HUES6 (cell line): ENCODE results near the gene GRID1.
A peak's percentile ranks its signal among the peaks of the same experiment; 100 is the strongest.

ENCODE experiments used
- H3K27ac ChIP-seq: 2 replicates; pipeline ENCODE4 v1.7.0; 2013; ENCODE audit warnings: low read depth, mild to moderate bottlenecking, low read length, inconsistent platforms
- H3K27me3 ChIP-seq: 2 replicates; pipeline ENCODE4 v1.6.1; 2013; ENCODE audit warnings: low read length; ENCODE audit not compliant: control insufficient read depth, insufficient read depth
- H3K36me3 ChIP-seq: 2 replicates; pipeline ENCODE4 v1.6.1; 2013; ENCODE audit warnings: low read length; ENCODE audit not compliant: control insufficient read depth, insufficient read depth
- H3K4me1 ChIP-seq: 2 replicates; pipeline ENCODE4 v1.6.1; 2013; ENCODE audit warnings: low read length; ENCODE audit not compliant: control insufficient read depth, insufficient read depth
- H3K4me3 ChIP-seq: 2 replicates; pipeline ENCODE4 v1.5.1; 2013; ENCODE audit warnings: low read depth, low read length
- H3K9ac ChIP-seq: one replicate; pipeline ENCODE4 v1.6.1; 2013; ENCODE audit warnings: mild to moderate bottlenecking, low read length
- H3K9me3 ChIP-seq: 2 replicates; pipeline ENCODE4 v1.6.1; 2013; ENCODE audit warnings: low read depth, low read length; ENCODE audit not compliant: control insufficient read depth, insufficient read depth

Gene GRID1

DNA sequence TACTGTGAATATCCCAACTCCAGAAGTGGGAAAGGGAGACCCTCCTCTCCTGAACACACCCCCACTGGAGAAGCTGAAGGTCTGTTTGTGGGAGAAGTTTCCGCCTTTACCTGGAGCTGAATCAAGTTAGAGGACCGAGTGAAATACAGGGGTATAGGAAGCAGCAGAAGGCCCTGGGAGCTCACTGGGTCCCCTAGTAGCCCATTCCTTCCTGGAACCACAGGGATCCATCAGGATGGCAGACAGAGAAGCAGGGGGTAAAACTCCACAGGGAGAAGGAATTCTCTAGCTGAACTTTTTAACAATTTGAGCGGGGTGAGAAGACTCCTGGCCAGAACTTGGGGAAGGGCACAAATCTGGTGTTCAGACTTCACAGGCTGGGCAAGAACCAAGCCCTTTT is 275.8 kb downstream of the GRID1 start:
- no peak overlapping the region for H3K27ac ChIP-seq

DNA sequence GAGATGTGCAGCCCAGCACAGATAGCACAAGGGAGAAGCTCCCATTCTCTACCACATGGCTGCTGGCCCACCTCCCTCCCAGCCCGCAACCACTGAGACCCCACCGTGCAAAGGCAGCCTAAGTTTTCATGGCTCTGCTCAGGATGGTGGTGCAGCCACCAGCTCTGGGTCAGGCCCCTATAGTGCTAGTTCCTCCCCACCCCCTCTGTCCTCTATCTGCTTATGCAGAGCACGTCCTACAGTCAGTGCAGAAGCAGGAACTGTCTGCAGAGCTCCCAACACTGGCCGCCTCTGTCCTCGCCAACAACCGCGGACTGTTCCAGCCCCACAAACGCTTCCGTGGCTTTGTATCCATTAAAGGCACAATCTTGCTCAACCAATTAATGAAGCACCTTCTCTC is 278.9 kb downstream of the GRID1 start:
- no peak overlapping the region for H3K9ac ChIP-seq

More for the DNA sequence above, 275.8 kb downstream of the GRID1 start:
- Histone ChIP-seq H3K4me1 (peaks cover 9% of the 10 kb centered on the region; the same call in 1 of the 2 replicates), H3K36me3 (no peaks in the 10 kb centered on the region), H3K9ac (no peak overlapping the region), H3K27me3 (no peaks in the 10 kb centered on the region), H3K4me3 (no peak overlapping the region), H3K9me3 (no peaks in the 10 kb centered on the region)

DNA sequence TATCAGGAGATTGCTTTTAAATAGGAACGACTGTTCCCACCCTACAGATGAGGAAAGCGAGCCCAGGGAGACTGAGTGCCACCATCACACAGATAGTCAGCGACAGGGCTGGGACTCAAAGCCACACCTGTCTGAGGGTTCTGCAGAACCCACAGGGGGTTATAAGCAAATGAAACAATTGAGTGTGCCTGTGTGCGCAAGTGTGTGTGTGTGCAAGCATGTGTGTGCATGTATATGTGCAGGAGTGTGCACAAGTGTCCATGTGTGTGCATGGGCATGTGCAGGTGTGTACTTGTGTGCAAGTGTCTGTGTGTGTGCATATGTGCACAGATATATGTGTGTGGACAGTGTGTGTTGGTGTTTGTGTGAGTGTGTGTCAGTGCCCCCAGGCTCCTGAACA is 280.2 kb downstream of the GRID1 start:
- no peak overlapping the region for H3K4me3 ChIP-seq
- no peak overlapping the region for H3K9ac ChIP-seq
- H3K27me3 ChIP-seq = no peaks in the 10 kb centered on the region
- no peak overlapping the region for H3K27ac ChIP-seq
- no peaks in the 10 kb centered on the region for H3K36me3 ChIP-seq
- peaks cover 7% of the 10 kb centered on the region; the same call in 1 of the 2 replicates for H3K4me1 ChIP-seq
- no peaks in the 10 kb centered on the region for H3K9me3 ChIP-seq

More for the DNA sequence above, 278.9 kb downstream of the GRID1 start:
- Histone ChIP-seq H3K36me3 (no peaks in the 10 kb centered on the region), H3K27me3 (no peaks in the 10 kb centered on the region), H3K27ac (no peak overlapping the region), H3K4me3 (no peak overlapping the region), H3K9me3 (no peaks in the 10 kb centered on the region), H3K4me1 (peaks cover 9% of the 10 kb centered on the region; the same call in 1 of the 2 replicates)

GRCh38 chr10:86085686-86086085 is 280.9 kb downstream of the GRID1 start:
- Histone ChIP-seq H3K4me1 (peaks cover under 1% of the 10 kb centered on the region; the same call in 1 of the 2 replicates), H3K9ac (no peak overlapping the region), H3K4me3 (no peak overlapping the region), H3K36me3 (no peaks in the 10 kb centered on the region), H3K9me3 (no peaks in the 10 kb centered on the region), H3K27me3 (no peaks in the 10 kb centered on the region), H3K27ac (no peak overlapping the region)

- no peak overlapping the region for H3K27ac ChIP-seq
- H3K4me3 ChIP-seq = no peak overlapping the region
- H3K9ac ChIP-seq = no peak overlapping the region
- H3K27me3 ChIP-seq = no peaks in the 10 kb centered on the region
- H3K4me1 ChIP-seq = no peaks in the 10 kb centered on the region
- no peaks in the 10 kb centered on the region for H3K36me3 ChIP-seq
- no peaks in the 10 kb centered on the region for H3K9me3 ChIP-seq
Observed at GRCh38 chr10:86085136-86085535, 281.5 kb downstream of the GRID1 start.

GRCh38 chr10:86084585-86084984 is 282.0 kb downstream of the GRID1 start:
- Histone ChIP-seq H3K36me3 (no peaks in the 10 kb centered on the region), H3K27ac (no peak overlapping the region), H3K9me3 (no peaks in the 10 kb centered on the region), H3K4me1 (peaks cover 3% of the 10 kb centered on the region), H3K4me3 (no peak overlapping the region), H3K9ac (no peak overlapping the region), H3K27me3 (no peaks in the 10 kb centered on the region)

GRCh38 chr10:86083664-86084175 is 282.9 kb downstream of the GRID1 start:
- no peak overlapping the region for H3K27ac ChIP-seq
- H3K9me3 ChIP-seq = no peaks in the 10 kb centered on the region
- no peak overlapping the region for H3K4me3 ChIP-seq
- no peaks in the 10 kb centered on the region for H3K36me3 ChIP-seq
- H3K9ac ChIP-seq = no peak overlapping the region
- no peaks in the 10 kb centered on the region for H3K27me3 ChIP-seq
- H3K4me1 ChIP-seq = peaks cover 11% of the 10 kb centered on the region

GRCh38 chr10:86083206-86083605 is 283.4 kb downstream of the GRID1 start:
- Histone ChIP-seq H3K4me1 (peaks cover 17% of the 10 kb centered on the region), H3K36me3 (no peaks in the 10 kb centered on the region), H3K9ac (no peak overlapping the region)

GRCh38 chr10:86082556-86082955 is 284.0 kb downstream of the GRID1 start:
- no peaks in the 10 kb centered on the region for H3K27me3 ChIP-seq
- H3K4me1 ChIP-seq = peaks cover 20% of the 10 kb centered on the region
- H3K4me3 ChIP-seq = no peak overlapping the region
- no peaks in the 10 kb centered on the region for H3K36me3 ChIP-seq
- H3K9ac ChIP-seq = no peak overlapping the region
- H3K9me3 ChIP-seq = no peaks in the 10 kb centered on the region
- no peak overlapping the region for H3K27ac ChIP-seq

More at GRCh38 chr10:86083206-86083605, 283.4 kb downstream of the GRID1 start:
- Histone ChIP-seq H3K4me3 (no peak overlapping the region), H3K27ac (no peak overlapping the region), H3K27me3 (no peaks in the 10 kb centered on the region), H3K9me3 (no peaks in the 10 kb centered on the region)

GRCh38 chr10:86079088-86079487 is 287.5 kb downstream of the GRID1 start:
- H3K27me3 ChIP-seq = no peaks in the 10 kb centered on the region
- H3K9ac ChIP-seq = peak overlapping the region; percentile 50
- no peaks in the 10 kb centered on the region for H3K36me3 ChIP-seq
- H3K4me3 ChIP-seq = no peak overlapping the region
- peaks cover 20% of the 10 kb centered on the region for H3K4me1 ChIP-seq
- no peaks in the 10 kb centered on the region for H3K9me3 ChIP-seq
- peak overlapping the region; percentile 35; the same call in 1 of the 2 replicates for H3K27ac ChIP-seq

GRCh38 chr10:86078639-86079035 is 288.0 kb downstream of the GRID1 start:
- Histone ChIP-seq H3K27me3 (no peaks in the 10 kb centered on the region), H3K27ac (peak overlapping the region; percentile 11; the same call in 1 of the 2 replicates), H3K4me3 (no peak overlapping the region), H3K9me3 (no peaks in the 10 kb centered on the region), H3K36me3 (no peaks in the 10 kb centered on the region), H3K4me1 (peaks cover 20% of the 10 kb centered on the region), H3K9ac (peak overlapping the region; percentile 50)
